Neutrophil (primary cell): ENCODE data around the gene GPR35.

Experiments
- H3K27ac ChIP-seq: fragments of 200-600 bp; sonication (generic); 2 replicates; pipeline ENCODE4 v1.5.1; 2016; ENCODE audit warnings: mild to moderate bottlenecking, moderate library complexity
- H3K27me3 ChIP-seq: fragments of 200-600 bp; sonication (generic); 2 replicates; pipeline ENCODE4 v1.6.0; 2016; ENCODE audit warnings: mild to moderate bottlenecking
- H3K36me3 ChIP-seq: fragments of 200-600 bp; sonication (generic); 2 replicates; pipeline ENCODE4 v1.5.1; 2017
- H3K4me1 ChIP-seq, 2 experiments: fragments of 200-600 bp in 1 of 2; sonication (generic) in 1 of 2; 1 replicate in 1 of 2; 2 replicates in 1 of 2; pipeline versions ENCODE4 v1.5.1 to v1.6.1; 2013 to 2016; ENCODE audit warnings: low read depth in 1 of 2, low read length in 1 of 2, mild to moderate bottlenecking in 1 of 2, moderate library complexity in 1 of 2; ENCODE audit not compliant: control insufficient read depth in 1 of 2, insufficient read depth in 1 of 2
- H3K4me3 ChIP-seq, 2 experiments: fragments of 200-600 bp in 1 of 2; sonication (generic) in 1 of 2; 1 replicate in 1 of 2; 2 replicates in 1 of 2; pipeline ENCODE4 v1.5.1; 2013 to 2016; ENCODE audit warnings: low read depth in 1 of 2, low read length in 1 of 2, mild to moderate bottlenecking in 1 of 2, moderate library complexity in 1 of 2
- H3K9me3 ChIP-seq: fragments of 200-600 bp; sonication (generic); 2 replicates; pipeline ENCODE4 v1.5.1; 2016
- TF ChIP-seq, protein P1 (sequence below): fragments of 200-600 bp; sonication (generic); IDR thresholded peaks from 2 replicates; pipeline ENCODE4 v1.5.1; 2016; ENCODE audit warnings: antibody characterized with exemption

Gene GPR35

DNA sequence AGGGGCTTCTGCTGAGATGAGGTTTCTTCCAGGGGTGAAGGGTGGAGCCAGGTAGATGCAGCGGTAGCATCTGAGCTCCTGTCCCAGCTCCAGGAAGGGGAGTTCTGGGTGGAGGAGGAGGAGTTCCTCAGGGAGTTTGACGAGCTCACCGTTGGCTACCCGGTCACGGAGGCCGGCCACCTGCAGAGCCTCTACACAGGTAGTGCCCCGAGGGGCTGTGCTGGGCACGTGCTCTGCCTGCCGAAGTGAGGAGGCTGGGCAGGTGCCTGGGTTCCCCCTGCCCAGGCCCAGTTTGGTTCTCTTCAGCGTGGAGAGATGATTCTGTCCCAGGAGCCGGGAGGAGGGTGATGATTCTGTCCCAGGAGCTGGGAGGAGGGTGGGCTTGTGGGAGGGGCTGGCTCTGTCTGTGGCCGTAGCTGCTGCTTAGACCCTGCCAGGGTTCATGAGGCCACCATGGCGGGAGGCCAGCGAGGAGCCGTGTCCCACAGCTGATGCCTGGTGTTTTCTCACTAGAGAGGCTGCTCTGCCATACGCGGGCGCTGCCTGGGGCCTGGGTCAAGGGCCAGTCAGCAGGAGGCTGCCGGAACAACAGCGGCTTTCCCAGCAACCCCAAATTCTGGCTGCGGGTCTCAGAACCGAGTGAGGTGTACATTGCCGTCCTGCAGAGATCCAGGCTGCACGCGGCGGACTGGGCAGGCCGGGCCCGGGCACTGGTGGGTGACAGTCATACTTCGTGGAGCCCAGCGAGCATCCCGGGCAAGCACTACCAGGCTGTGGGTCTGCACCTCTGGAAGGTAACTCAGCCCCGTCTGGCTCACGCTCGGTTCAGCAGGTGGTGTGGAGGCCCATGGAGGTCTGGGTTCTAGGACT, 30.5 kb upstream of the GPR35 start:
- H3K9me3 ChIP-seq: no peaks in the 10 kb centered on the region
- H3K4me3 ChIP-seq: no peak overlapping the region
- no peaks in the 10 kb centered on the region for H3K4me1 ChIP-seq
- no peaks in the 10 kb centered on the region for H3K27me3 ChIP-seq
- H3K36me3 ChIP-seq: peaks cover 94% of the 10 kb centered on the region
- H3K27ac ChIP-seq: no peak overlapping the region
- TF ChIP-seq, protein P1, sequence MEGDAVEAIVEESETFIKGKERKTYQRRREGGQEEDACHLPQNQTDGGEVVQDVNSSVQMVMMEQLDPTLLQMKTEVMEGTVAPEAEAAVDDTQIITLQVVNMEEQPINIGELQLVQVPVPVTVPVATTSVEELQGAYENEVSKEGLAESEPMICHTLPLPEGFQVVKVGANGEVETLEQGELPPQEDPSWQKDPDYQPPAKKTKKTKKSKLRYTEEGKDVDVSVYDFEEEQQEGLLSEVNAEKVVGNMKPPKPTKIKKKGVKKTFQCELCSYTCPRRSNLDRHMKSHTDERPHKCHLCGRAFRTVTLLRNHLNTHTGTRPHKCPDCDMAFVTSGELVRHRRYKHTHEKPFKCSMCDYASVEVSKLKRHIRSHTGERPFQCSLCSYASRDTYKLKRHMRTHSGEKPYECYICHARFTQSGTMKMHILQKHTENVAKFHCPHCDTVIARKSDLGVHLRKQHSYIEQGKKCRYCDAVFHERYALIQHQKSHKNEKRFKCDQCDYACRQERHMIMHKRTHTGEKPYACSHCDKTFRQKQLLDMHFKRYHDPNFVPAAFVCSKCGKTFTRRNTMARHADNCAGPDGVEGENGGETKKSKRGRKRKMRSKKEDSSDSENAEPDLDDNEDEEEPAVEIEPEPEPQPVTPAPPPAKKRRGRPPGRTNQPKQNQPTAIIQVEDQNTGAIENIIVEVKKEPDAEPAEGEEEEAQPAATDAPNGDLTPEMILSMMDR: no peak

DNA sequence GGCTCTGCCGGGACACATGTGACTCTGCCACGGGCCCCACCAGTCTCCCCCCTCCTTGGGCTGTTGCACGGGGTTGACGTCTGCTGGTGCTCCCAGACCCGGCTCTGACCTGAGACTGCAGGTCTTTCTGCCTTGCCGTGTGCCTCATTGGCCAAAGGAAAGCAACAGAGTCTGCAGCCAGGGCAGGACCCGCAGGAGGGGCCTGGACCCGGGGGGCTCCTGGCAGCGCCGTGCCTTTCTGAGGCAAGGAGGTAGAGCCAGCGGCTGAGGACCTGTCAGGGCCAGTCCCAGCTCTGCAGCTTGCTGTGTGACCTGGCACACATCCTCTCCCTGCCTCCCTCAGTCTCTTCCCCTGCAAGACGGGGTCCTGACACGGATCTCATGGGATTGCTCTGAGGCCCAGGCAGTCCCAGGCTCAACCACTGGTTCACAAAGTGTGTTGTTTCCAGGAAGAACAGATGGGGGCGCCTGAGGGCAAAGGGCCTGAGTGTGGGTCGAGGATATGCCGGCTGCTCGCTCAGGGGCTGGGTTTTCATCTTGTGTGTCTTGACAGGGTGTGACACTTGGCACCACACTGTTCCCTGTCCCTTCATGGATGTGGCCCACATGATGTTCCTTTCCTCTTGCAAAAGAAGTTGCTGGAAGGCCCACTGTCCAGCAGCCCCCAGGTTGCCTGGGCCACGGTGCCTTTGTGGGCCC, 29.8 kb upstream of the GPR35 start:
- TF ChIP-seq, protein P1: no peak
- no peaks in the 10 kb centered on the region for H3K27me3 ChIP-seq
- no peak overlapping the region for H3K27ac ChIP-seq
- H3K9me3 ChIP-seq: no peaks in the 10 kb centered on the region
- no peak overlapping the region for H3K4me3 ChIP-seq
- no peaks in the 10 kb centered on the region for H3K4me1 ChIP-seq
- peaks cover 94% of the 10 kb centered on the region for H3K36me3 ChIP-seq

DNA sequence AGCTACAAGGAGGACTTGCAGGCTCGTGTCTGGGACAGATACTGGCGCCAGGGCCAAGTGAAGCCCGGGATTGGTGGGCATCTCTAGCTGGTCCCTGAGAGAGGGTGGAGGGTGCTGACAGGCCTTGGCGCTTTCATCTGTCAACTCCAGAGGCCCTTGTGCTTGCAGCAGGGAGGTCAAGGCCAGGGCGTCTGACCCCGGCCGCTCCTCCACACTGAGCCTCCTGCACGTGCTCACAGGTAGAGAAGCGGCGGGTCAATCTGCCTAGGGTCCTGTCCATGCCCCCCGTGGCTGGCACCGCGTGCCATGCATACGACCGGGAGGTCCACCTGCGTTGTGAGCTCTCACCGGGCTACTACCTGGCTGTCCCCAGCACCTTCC, 29.2 kb upstream of the GPR35 start:
- no peaks in the 10 kb centered on the region for H3K9me3 ChIP-seq
- no peak overlapping the region for H3K4me3 ChIP-seq
- H3K4me1 ChIP-seq: no peaks in the 10 kb centered on the region
- H3K27ac ChIP-seq: no peak overlapping the region
- H3K27me3 ChIP-seq: no peaks in the 10 kb centered on the region
- TF ChIP-seq, protein P1: no peak
- peaks cover 94% of the 10 kb centered on the region for H3K36me3 ChIP-seq

DNA sequence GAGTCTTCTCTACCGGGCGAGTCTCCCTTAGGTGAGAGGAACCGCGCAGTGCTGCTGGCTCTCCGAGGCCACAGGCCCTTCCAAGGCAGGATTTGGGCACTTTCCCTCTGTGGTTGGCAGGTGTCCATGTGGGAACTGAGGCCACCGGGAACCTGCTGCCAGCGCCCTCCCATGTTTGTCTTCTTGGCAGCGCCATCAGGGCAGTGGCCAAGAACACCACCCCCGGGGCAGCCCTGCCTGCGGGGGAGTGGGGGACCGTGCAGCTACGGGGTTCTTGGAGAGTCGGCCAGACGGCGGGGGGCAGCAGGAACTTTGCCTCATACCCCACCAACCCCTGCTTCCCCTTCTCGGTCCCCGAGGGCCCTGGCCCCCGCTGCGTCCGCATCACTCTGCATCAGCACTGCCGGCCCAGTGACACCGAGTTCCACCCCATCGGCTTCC, 28.8 kb upstream of the GPR35 start:
- Histone ChIP-seq H3K4me1 (no peaks in the 10 kb centered on the region), H3K36me3 (peaks cover 92% of the 10 kb centered on the region), H3K9me3 (no peaks in the 10 kb centered on the region), H3K4me3 (no peak overlapping the region), H3K27me3 (no peaks in the 10 kb centered on the region), H3K27ac (no peak overlapping the region)
- TF ChIP-seq, protein P1: no peak

DNA sequence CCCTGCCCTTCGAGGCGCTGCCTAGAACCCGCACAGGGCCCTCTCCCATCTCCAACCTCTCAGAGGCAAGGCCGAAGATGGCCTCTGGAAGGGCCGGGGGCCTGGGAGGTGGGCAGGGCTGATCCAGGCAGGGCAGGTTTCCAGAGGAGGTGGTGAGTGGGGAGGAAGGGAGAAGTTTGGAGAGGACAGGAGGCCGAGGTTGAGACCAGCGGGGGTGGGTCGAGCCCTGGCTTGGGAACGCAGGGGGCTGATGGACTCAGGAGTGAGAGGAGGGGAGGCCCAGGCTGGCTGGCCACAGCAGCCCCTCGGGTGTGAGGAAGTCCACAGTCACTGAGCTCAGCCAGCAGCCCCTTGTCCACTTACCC, 28.2 kb upstream of the GPR35 start:
- H3K36me3 ChIP-seq: peaks cover 91% of the 10 kb centered on the region
- TF ChIP-seq, protein P1: no peak
- no peaks in the 10 kb centered on the region for H3K4me1 ChIP-seq
- H3K9me3 ChIP-seq: no peaks in the 10 kb centered on the region
- H3K4me3 ChIP-seq: no peak overlapping the region
- no peak overlapping the region for H3K27ac ChIP-seq
- no peaks in the 10 kb centered on the region for H3K27me3 ChIP-seq
